HepG2 (cell line): ENCODE measurements around the gene MED28. TPM values are rescaled to one million over a fixed set of nuclear protein-coding genes. Genes with fewer than 3 reads are reported as not detected.
A peak's percentile ranks its signal among the peaks of the same experiment; 100 is the strongest.

Experiments used
- CCAR2 ChIP-seq: fragments of 200-400 bp; formaldehyde crosslinking; optimal IDR thresholded peaks from 2 replicates; pipeline ENCODE3; 2018; ENCODE audit warnings: low read depth, mild to moderate bottlenecking, low read length, moderate library complexity
- GZF1 ChIP-seq: sonication (generic); formaldehyde crosslinking; IDR thresholded peaks from 2 replicates; pipeline ENCODE4 v1.5.1; 2020; ENCODE audit warnings: mild to moderate bottlenecking, missing genetic modification reagents
- ISL2 ChIP-seq: sonication (generic); formaldehyde crosslinking; IDR thresholded peaks from 2 replicates; pipeline ENCODE4 v1.5.0; 2020; ENCODE audit warnings: missing genetic modification reagents
- KDM5A ChIP-seq: fragments of 200-600 bp; sonication (generic); IDR thresholded peaks from 2 replicates; pipeline ENCODE4 v1.7.0; 2018; ENCODE audit warnings: antibody characterized with exemption, mild to moderate bottlenecking, low read length, borderline replicate concordance
- REST ChIP-seq, 2 experiments: IDR thresholded peaks; 2 replicates each; pipeline ENCODE4 v1.6.1; 2011 to 2012; ENCODE audit warnings: low read length in 2 of 2, borderline replicate concordance in 1 of 2, low read depth in 1 of 2, mild to moderate bottlenecking in 1 of 2, moderate library complexity in 1 of 2
- SIN3B ChIP-seq: fragments of 150-350 bp; IDR thresholded peaks from 2 replicates; pipeline ENCODE4 v1.6.1; 2014; ENCODE audit warnings: low read length
- SNAPC2 ChIP-seq: sonication (generic); formaldehyde crosslinking; IDR thresholded peaks from 2 replicates; pipeline ENCODE4 v1.8.1; 2022; ENCODE audit warnings: mild to moderate bottlenecking, missing genetic modification reagents
- SP2 ChIP-seq: sonication (generic); formaldehyde crosslinking; IDR thresholded peaks from 2 replicates; pipeline ENCODE4 v1.5.1; 2020; ENCODE audit warnings: mild to moderate bottlenecking, missing genetic modification reagents
- TRIM22 ChIP-seq: fragments of 450-650 bp; IDR thresholded peaks from 2 replicates; pipeline ENCODE4 v1.6.1; 2017
- ZBTB49 ChIP-seq: sonication (generic); formaldehyde crosslinking; IDR thresholded peaks from 2 replicates; pipeline ENCODE4 v1.4.0; 2020; ENCODE audit warnings: missing genetic modification reagents, borderline replicate concordance
- ZNF20 ChIP-seq: sonication (generic); formaldehyde crosslinking; IDR thresholded peaks from 2 replicates; pipeline ENCODE4 v1.4.0; 2020; ENCODE audit warnings: mild to moderate bottlenecking, moderate library complexity, missing genetic modification reagents
- ZNF234 ChIP-seq: sonication (generic); formaldehyde crosslinking; conservative IDR thresholded peaks from 2 replicates; pipeline ENCODE4 v1.5.1; 2020; ENCODE audit warnings: mild to moderate bottlenecking, missing genetic modification reagents
- ZNF264 ChIP-seq: sonication (generic); formaldehyde crosslinking; IDR thresholded peaks from 2 replicates; pipeline ENCODE4 v1.4.0; 2020; ENCODE audit warnings: missing genetic modification reagents
- ZNF333 ChIP-seq: sonication (generic); formaldehyde crosslinking; IDR thresholded peaks from 2 replicates; pipeline ENCODE4 v1.4.0; 2020; ENCODE audit warnings: mild to moderate bottlenecking, missing genetic modification reagents, borderline replicate concordance
- ZNF451 ChIP-seq: sonication (generic); formaldehyde crosslinking; IDR thresholded peaks from 2 replicates; pipeline ENCODE4 v1.5.0; 2020; ENCODE audit warnings: mild to moderate bottlenecking, missing genetic modification reagents
- ZNF512 ChIP-seq: sonication (generic); formaldehyde crosslinking; IDR thresholded peaks from 2 replicates; pipeline ENCODE4 v1.4.0; 2020; ENCODE audit warnings: mild to moderate bottlenecking, missing genetic modification reagents
- ZNF564 ChIP-seq: sonication (generic); formaldehyde crosslinking; IDR thresholded peaks from 2 replicates; pipeline ENCODE4 v1.8.1; 2023; ENCODE audit warnings: mild to moderate bottlenecking, missing genetic modification reagents
- ZNF660 ChIP-seq: sonication (generic); formaldehyde crosslinking; IDR thresholded peaks from 2 replicates; pipeline ENCODE4 v1.5.1; 2020; ENCODE audit warnings: mild to moderate bottlenecking, low read depth, missing genetic modification reagents, borderline replicate concordance
- ZNF777 ChIP-seq: sonication (generic); formaldehyde crosslinking; IDR thresholded peaks from 2 replicates; pipeline ENCODE4 v1.4.0; 2020; ENCODE audit warnings: missing genetic modification reagents
- ZNF883 ChIP-seq: sonication (generic); formaldehyde crosslinking; IDR thresholded peaks from 2 replicates; pipeline ENCODE4 v1.5.1; 2020; ENCODE audit warnings: mild to moderate bottlenecking, missing genetic modification reagents; ENCODE audit errors: not compliant biosample characterization
- polyA plus RNA-seq, 8 experiments: library from polyadenylated mRNA; depleted of rRNA in 3 of 8; stranded (reverse) in 7 of 8; unstranded in 1 of 8; fragments of >200 nt; fragmentation: Illumina TruSeq in 4 of 8; extraction: Trizol in 4 of 8; gene quantifications; 2 replicates each; pipeline versions ENCODE4 v1.2.1 to v1.2.3, GENCODE V29; 2011 to 2016; ENCODE audit warnings: low read depth in 4 of 8, missing spikeins in 1 of 8, mixed read lengths in 1 of 8; ENCODE audit not compliant: insufficient read depth in 1 of 8
- total RNA-seq, 5 experiments: library from RNA; depleted of rRNA; stranded (reverse); fragments of >200 nt; fragmentation: Illumina TruSeq; extraction: Trizol; gene quantifications; 2 replicates each; pipeline ENCODE4 v1.2.3, GENCODE V29; 2016; ENCODE audit warnings: low read depth in 1 of 5

Gene MED28
- total and polyA plus RNA-seq, 2 of the 13 experiments (the other 11 are each of a cell fraction or from before 2014, with no cell fraction given): 41.3 to 65.7 TPM

- TF ChIP-seq REST (IDR thresholded peaks at IDR 0.05; ENCODE audit: borderline replicate concordance in 1 of 2, low read depth in 1 of 2, low read length in 2 of 2) (peak in 1 of 2 experiments; percentile 54; a peak in 1 of 4 replicates), ZNF333 (CRISPR knock-in tag) (no peak), SNAPC2 (CRISPR knock-in tag) (peak; percentile 85), ZNF451 (peak; percentile 63; the same call in 1 of the 2 replicates), ZNF883 (CRISPR knock-in tag) (peak; percentile 94), ISL2 (CRISPR knock-in tag) (peak; percentile 7; the same call in 1 of the 2 replicates), ZNF660 (CRISPR knock-in tag) (no peak), SIN3B (peak; percentile 92), ZNF264 (CRISPR knock-in tag) (0 out of 2 replicates have a peak, but pooled peaks have one; percentile 39), CCAR2 (no peak), ZNF20 (CRISPR knock-in tag) (no peak), ZNF564 (CRISPR knock-in tag) (peak; percentile 62; the same call in 1 of the 2 replicates), KDM5A (peak; percentile 50; the same call in 1 of the 2 replicates), SP2 (peak; percentile 79), GZF1 (CRISPR knock-in tag) (no peak), ZNF777 (CRISPR knock-in tag) (peak; percentile 49; the same call in 1 of the 2 replicates), ZNF512 (no peak), ZNF234 (no peak), ZBTB49 (CRISPR knock-in tag) (no peak), TRIM22 (no peak)
These were observed 37.3 kb upstream of the MED28 start, which contains the start of gene LAP3 (continued) for GRCh38 chr4:17576932-17577664.
